ENCODE measurements around the gene ABR.

Gene ABR

GRCh38 chr17:1077986-1078711, 101.6 kb downstream of the ABR start:
- Histone ChIP-seq H4K20me1 (ENCODE audit: insufficient read depth, low read length) (no peaks in the 10 kb centered on the region), H3K27me3 (ENCODE audit: low read depth, low read length) (no peaks in the 10 kb centered on the region), H3K4me1 (ENCODE audit: low read length) (no peaks in the 10 kb centered on the region), H3K79me2 (ENCODE audit: low read length) (no peaks in the 10 kb centered on the region), H3K9ac (ENCODE audit: low read length) (no peak overlapping the region), H3K27ac (ENCODE audit: low read length) (no peak overlapping the region), H3K4me3 (ENCODE audit: low read length) (no peak overlapping the region), H2AFZ (ENCODE audit: low read depth, low read length) (no peak overlapping the region), H3K36me3 (replicated peaks; ENCODE audit: low read depth, low read length) (no peaks in the 10 kb centered on the region), H3K9me3 (ENCODE audit: insufficient read depth, low read length) (no peaks in the 10 kb centered on the region), H3K4me2 (ENCODE audit: low read length) (no peak overlapping the region)
- TF ChIP-seq EZH2phosphoT487 (IDR thresholded peaks at IDR 0.05; ENCODE audit: low read depth) (no peak), CTCF (IDR thresholded peaks at IDR 0.05; ENCODE audit: low read depth, low read length) (no peak)

- H3K4me1 ChIP-seq (ENCODE audit: low read length): no peaks in the 10 kb centered on the region
- no peaks in the 10 kb centered on the region for H3K27me3 ChIP-seq (ENCODE audit: low read depth, low read length)
- no peaks in the 10 kb centered on the region for H4K20me1 ChIP-seq (ENCODE audit: insufficient read depth, low read length)
- H3K79me2 ChIP-seq (ENCODE audit: low read length): no peaks in the 10 kb centered on the region
- no peaks in the 10 kb centered on the region for H3K36me3 ChIP-seq (replicated peaks; ENCODE audit: low read depth, low read length)
- no peak overlapping the region for H3K9ac ChIP-seq (ENCODE audit: low read length)
- no peak overlapping the region for H2AFZ ChIP-seq (ENCODE audit: low read depth, low read length)
- H3K4me2 ChIP-seq (ENCODE audit: low read length): no peak overlapping the region
- no peak overlapping the region for H3K4me3 ChIP-seq (ENCODE audit: low read length)
- TF ChIP-seq CTCF (IDR thresholded peaks at IDR 0.05; ENCODE audit: low read depth, low read length) (no peak), EZH2phosphoT487 (IDR thresholded peaks at IDR 0.05; ENCODE audit: low read depth) (no peak)
- H3K27ac ChIP-seq (ENCODE audit: low read length): no peak overlapping the region
- no peaks in the 10 kb centered on the region for H3K9me3 ChIP-seq (ENCODE audit: insufficient read depth, low read length)
Observed at GRCh38 chr17:1077581-1077985, 102.2 kb downstream of the ABR start.

- H2AFZ ChIP-seq (ENCODE audit: low read depth, low read length): no peak overlapping the region
- no peak overlapping the region for H3K9ac ChIP-seq (ENCODE audit: low read length)
- no peak overlapping the region for H3K4me2 ChIP-seq (ENCODE audit: low read length)
- H3K79me2 ChIP-seq (ENCODE audit: low read length): no peaks in the 10 kb centered on the region
- no peak overlapping the region for H3K4me3 ChIP-seq (ENCODE audit: low read length)
- no peaks in the 10 kb centered on the region for H3K4me1 ChIP-seq (ENCODE audit: low read length)
- H3K27me3 ChIP-seq (ENCODE audit: low read depth, low read length): no peaks in the 10 kb centered on the region
- H3K36me3 ChIP-seq (replicated peaks; ENCODE audit: low read depth, low read length): no peaks in the 10 kb centered on the region
- no peaks in the 10 kb centered on the region for H3K9me3 ChIP-seq (ENCODE audit: insufficient read depth, low read length)
- TF ChIP-seq EZH2phosphoT487 (IDR thresholded peaks at IDR 0.05; ENCODE audit: low read depth) (no peak), CTCF (IDR thresholded peaks at IDR 0.05; ENCODE audit: low read depth, low read length) (no peak)
- H3K27ac ChIP-seq (ENCODE audit: low read length): no peak overlapping the region
- H4K20me1 ChIP-seq (ENCODE audit: insufficient read depth, low read length): no peaks in the 10 kb centered on the region
Observed at GRCh38 chr17:1076982-1077302, 102.8 kb downstream of the ABR start.

DNA sequence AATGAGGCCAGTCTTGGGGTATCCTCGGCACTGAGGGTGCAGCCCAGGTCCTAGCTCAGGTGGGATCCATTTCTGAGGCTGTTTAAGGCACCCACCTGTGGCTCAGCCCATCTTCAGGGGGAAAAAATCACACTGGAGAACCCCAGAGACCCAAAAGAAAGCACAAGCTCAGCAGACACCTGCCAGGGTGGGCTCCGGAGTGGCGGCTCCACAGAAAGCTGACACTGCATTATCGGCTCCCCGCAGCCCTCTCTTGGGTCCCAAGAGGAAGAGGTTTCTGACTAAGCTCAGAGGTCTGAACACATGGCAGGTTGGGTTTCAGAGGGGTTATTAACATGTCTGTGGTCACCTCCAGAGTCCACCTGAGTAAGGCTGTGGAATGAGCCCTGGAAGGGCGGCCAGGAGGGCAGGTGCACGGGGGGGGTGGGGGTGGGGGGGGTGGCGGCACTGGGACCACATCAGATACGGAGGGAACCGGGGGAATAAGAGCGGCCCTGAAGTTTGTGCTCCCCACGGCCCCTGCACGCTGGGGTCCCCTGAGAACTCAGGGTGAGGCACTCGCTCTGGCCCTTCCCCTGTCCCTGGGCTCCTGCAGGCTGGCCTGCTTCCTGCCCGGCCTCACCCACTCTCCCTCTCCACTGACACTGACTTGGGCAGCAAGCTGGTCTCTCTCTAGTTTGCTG, 103.3 kb downstream of the ABR start:
- H4K20me1 ChIP-seq (ENCODE audit: insufficient read depth, low read length): no peaks in the 10 kb centered on the region
- H3K27me3 ChIP-seq (ENCODE audit: low read depth, low read length): no peaks in the 10 kb centered on the region
- no peak overlapping the region for H3K27ac ChIP-seq (ENCODE audit: low read length)
- no peaks in the 10 kb centered on the region for H3K79me2 ChIP-seq (ENCODE audit: low read length)
- no peaks in the 10 kb centered on the region for H3K9me3 ChIP-seq (ENCODE audit: insufficient read depth, low read length)
- TF ChIP-seq CTCF (IDR thresholded peaks at IDR 0.05; ENCODE audit: low read depth, low read length) (no peak), EZH2phosphoT487 (IDR thresholded peaks at IDR 0.05; ENCODE audit: low read depth) (no peak)
- no peak overlapping the region for H3K4me2 ChIP-seq (ENCODE audit: low read length)
- no peak overlapping the region for H2AFZ ChIP-seq (ENCODE audit: low read depth, low read length)
- no peaks in the 10 kb centered on the region for H3K4me1 ChIP-seq (ENCODE audit: low read length)
- no peaks in the 10 kb centered on the region for H3K36me3 ChIP-seq (replicated peaks; ENCODE audit: low read depth, low read length)
- H3K9ac ChIP-seq (ENCODE audit: low read length): no peak overlapping the region
- H3K4me3 ChIP-seq (ENCODE audit: low read length): no peak overlapping the region

Data from OCI-LY3 (cell line).